GF-D8 (cell line): ENCODE results near the gene ALOXE3.

ENCODE experiments used
- DNase-seq: peaks from one replicate; lab custom pipeline; 2025; lab: John Stamatoyannopoulos, UW

The ALOXE3 gene

DNA sequence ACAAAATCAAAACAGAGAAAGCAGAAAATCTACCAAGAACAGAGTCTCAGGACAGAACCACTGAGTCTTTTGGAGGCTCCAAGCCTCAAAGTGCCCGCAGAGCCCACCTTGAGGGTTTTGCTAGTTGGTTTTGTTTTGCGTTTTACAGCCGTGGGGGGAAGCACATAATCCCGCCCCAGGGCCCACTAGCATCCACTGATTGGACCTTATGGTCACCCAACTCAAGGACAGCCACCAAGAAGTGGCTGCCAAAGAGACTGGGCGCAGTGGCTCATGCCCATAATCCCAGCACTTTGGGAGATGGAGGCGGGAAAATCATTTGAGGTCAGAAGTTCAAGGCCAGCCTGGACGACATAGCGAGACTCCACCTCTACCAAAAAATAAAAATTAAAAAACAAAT, 69.6 kb downstream of the ALOXE3 start:
- no peak for DNase-seq

GRCh38 chr17:8048236-8048635, 70.1 kb downstream of the ALOXE3 start:
- DNase-seq = no peak

GRCh38 chr17:8047769-8048110, 70.6 kb downstream of the ALOXE3 start:
- no peak for DNase-seq

- no peak for DNase-seq
These were observed 71.2 kb downstream of the ALOXE3 start for GRCh38 chr17:8046929-8047768.

DNA sequence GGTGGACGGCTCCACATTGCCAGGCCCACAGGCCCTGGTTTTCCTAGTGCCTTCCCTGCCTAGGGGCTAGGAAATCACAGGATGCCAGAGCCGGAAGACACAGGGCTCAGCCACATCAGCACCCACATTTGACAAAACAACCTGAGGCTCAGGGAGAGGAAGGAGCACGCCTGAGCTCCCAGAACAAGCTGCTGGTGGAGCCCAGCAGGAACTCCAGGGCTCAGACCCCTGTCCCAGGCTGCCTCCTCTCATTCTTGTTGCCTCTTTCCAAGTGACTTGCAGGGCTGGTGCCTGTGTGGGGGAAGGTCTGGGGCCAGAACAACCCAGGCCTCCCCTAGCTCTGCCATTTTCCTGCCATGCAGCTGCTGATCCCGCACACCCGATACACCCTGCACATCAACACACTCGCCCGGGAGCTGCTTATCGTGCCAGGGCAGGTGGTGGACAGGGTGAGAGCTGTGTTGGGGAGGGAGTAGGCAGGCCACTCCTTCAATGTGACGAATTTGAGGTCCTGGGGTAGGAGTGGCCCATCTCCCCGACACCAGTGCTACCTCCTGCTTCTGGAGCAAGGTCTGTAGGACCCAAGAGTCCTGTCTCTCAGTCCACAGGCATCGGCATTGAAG, 71.9 kb downstream of the ALOXE3 start:
- no peak for DNase-seq
